Transverse colon (tissue), 4 donors: ENCODE measurements around the gene NDUFS7. TPM values are rescaled to one million over a fixed set of nuclear protein-coding genes. Genes with fewer than 3 reads are reported as not detected.

ENCODE experiments used
- DNase-seq: peaks from one replicate; pipeline ENCODE4 v3.0.0-alpha.2; 2019
- H3K27ac ChIP-seq, 4 donors: fragments of 200-600 bp; sonication (generic); 2 replicates each; pipeline ENCODE4 v1.5.1; 2016 to 2018; ENCODE audit warnings: inconsistent platforms in 4 of 4
- H3K27me3 ChIP-seq: fragments of 200-600 bp; sonication (generic); 2 replicates; pipeline ENCODE4 v1.5.1; 2017; ENCODE audit warnings: inconsistent platforms
- H3K36me3 ChIP-seq, 4 donors: fragments of 200-600 bp; sonication (generic); 2 replicates each; pipeline ENCODE4 v1.5.1; 2017 to 2019; ENCODE audit warnings: inconsistent platforms in 4 of 4
- H3K4me1 ChIP-seq, 4 donors: fragments of 200-600 bp; sonication (generic); 2 replicates each; pipeline ENCODE4 v1.5.1; 2017 to 2020; ENCODE audit warnings: inconsistent platforms in 4 of 4
- H3K4me3 ChIP-seq, 4 donors: fragments of 200-600 bp; sonication (generic); 1 replicate in 1 of 4; 2 replicates in 3 of 4; pipeline versions ENCODE4 v1.5.1 to v1.6.1; 2017 to 2019; ENCODE audit warnings: inconsistent platforms in 4 of 4
- H3K9me3 ChIP-seq, 2 donors: fragments of 200-600 bp; sonication (generic); 2 replicates each; pipeline ENCODE4 v1.5.1; 2017 to 2019; ENCODE audit warnings: inconsistent platforms in 2 of 2
- CTCF ChIP-seq, 5 experiments: fragments of 200-600 bp in 3 of 5; fragments of 450-650 bp in 2 of 5; sonication (generic) in 3 of 5; IDR thresholded peaks; 1 replicate in 2 of 5; 2 replicates in 3 of 5; pipeline ENCODE4 v1.5.1; 2016 to 2017; ENCODE audit warnings: antibody characterized with exemption in 5 of 5, inconsistent platforms in 3 of 5, mild to moderate bottlenecking in 2 of 5, moderate library complexity in 1 of 5
- EP300 ChIP-seq: sonication (generic); formaldehyde crosslinking; IDR thresholded peaks from one replicate; pipeline ENCODE4 v1.6.1; 2017; ENCODE audit warnings: antibody characterized with exemption, low read depth
- POLR2A ChIP-seq: fragments of 450-650 bp; IDR thresholded peaks from one replicate; pipeline ENCODE4 v1.6.1; 2016; ENCODE audit warnings: antibody characterized with exemption, mild to moderate bottlenecking, moderate library complexity
- POLR2AphosphoS5 ChIP-seq, 3 donors: sonication (generic); formaldehyde crosslinking; IDR thresholded peaks; one replicate each; pipeline ENCODE4 v1.6.1; 2016; ENCODE audit warnings: antibody characterized with exemption in 3 of 3
- WGBS, 2 donors: methylation state at CpG; one replicate each; pipeline ENCODE4 v1.1.5; 2018; ENCODE audit warnings: low coverage in 1 of 2; 5-methylcytosine and 5-hydroxymethylcytosine counted together
- in situ Hi-C, 4 donors: fragments of 200-750 bp; cut with MboI; loops; one replicate each; pipeline versions ENCODE4 v1.15.0 to v1.15.1; 2017; ENCODE audit warnings: low sequenced_read_pairs in 3 of 4, low pct_ligation_motif_present in 1 of 4, low pct_unique_long_range_greater_than_20kb in 1 of 4
- intact Hi-C: fragments of 100-400 bp; cut with DNase I; formaldehyde crosslinking; loops from one replicate; pipeline ENCODE4 v1.15.1; 2023; ENCODE audit warnings: low total_unique reads
- total RNA-seq, 4 donors: library from RNA; depleted of rRNA; stranded (reverse); fragments of >200 nt; gene quantifications; one replicate each; pipeline ENCODE4 v1.1.0, GENCODE V29; 2016

Gene NDUFS7
- total RNA-seq, 4 donors from 2014 or later = 32.2 to 196 (median 156) TPM

DNA sequence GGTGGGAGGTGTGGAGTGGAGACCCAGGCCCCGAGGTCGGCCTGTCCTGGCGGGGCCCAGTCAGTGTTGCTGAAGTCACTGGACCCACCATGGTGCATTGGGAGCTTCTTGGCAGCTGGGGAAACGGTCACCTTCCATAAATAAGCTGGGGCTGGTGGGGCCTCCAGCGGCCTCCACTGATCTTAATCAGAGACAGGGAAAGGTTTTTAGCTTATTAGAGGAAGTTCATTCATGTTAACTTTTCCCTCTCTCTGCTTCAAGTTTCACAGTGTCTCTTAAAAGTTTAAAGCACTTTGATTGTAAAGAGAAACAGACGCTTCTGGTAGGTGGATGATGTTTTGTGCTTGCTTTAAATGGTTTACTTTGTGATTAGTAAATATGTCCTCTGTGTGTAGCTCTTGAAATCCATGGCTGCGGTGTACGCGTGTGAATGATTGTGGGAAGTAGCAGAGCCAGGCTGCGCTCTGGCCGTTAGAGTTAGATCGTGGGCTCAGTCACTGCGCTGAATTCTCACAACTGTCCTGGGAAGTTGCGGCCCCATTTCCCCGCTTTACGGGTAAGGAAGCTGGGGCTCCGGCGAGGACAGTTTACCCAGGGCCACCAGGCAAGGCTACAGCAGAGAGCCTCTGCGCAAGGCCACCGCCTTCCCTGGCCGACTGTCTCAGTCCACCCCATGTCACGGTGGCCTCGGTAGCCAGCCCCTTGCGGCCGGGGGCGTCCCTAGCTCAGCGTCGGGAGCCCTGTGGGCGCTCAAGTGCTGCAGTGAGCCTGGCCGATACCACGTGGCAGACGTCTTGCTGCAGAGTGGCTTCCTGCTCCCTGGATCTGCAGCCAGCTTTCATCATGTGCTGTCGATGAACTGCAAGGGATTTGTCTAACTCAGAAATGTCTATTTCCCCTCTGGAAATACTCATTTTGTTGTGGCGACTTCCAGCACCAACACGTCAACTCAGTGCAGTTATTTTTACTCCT is 16.5 kb upstream of the NDUFS7 start:
- intact Hi-C loops (no loop called here), in situ Hi-C loops (no loop called here)
- no peaks in the 10 kb centered on the region for H3K27me3 ChIP-seq
- H3K27ac ChIP-seq = no peak overlapping the region
- peaks cover 0 to 39% (median 18%) of the 10 kb centered on the region in 4 donors for H3K36me3 ChIP-seq
- peaks cover 0 to 5% (median 2%) of the 10 kb centered on the region in 4 donors for H3K4me1 ChIP-seq
- TF ChIP-seq EP300 (no peak), POLR2A (no peak), CTCF (IDR thresholded peaks at IDR 0.05) (no peak), POLR2AphosphoS5 (IDR thresholded peaks at IDR 0.05) (no peak)
- no peak overlapping the region for H3K4me3 ChIP-seq
- no peak for DNase-seq
- 86 to 87% methylated on average over 1 to 35 of the region's 35 CpGs for WGBS, 2 donors
- no peaks in the 10 kb centered on the region for H3K9me3 ChIP-seq

DNA sequence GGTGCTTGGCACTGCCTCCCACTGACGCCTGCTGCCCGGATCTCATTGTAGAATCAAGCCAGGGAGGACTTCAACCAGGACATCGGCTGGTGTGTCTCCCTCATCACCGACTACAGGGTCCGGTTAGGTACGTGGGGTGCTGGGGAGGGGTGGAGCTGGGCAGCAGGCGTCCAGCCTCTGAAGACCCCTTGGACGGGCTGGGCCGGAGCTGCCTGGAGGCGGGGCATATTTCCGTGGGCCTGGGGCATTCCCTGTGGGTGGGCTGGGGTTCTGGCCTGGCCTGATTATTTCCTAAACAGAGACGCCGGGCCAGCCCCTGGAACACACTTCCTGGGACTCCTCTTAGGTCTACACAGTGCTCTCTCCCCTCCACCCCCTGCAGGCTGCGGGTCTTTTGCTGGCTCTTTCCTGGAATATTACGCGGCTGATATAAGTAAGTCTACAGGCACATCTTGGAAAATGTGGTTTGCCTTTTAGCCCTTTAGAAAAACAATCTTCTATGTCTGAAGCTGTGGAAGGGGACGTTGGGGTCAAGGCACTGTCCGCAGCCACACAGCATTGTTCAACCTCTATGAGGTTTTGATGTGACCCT is 14.4 kb upstream of the NDUFS7 start:
- in situ Hi-C loops = no loop called here
- DNase-seq = no peak
- Histone ChIP-seq H3K27ac (no peak overlapping the region), H3K4me1 (peaks cover 0 to 10% (median 0%) of the 10 kb centered on the region in 4 donors), H3K36me3 (peaks cover 0 to 26% (median 11%) of the 10 kb centered on the region in 4 donors), H3K9me3 (no peaks in the 10 kb centered on the region), H3K27me3 (no peaks in the 10 kb centered on the region), H3K4me3 (no peak overlapping the region)
- WGBS, 2 donors = 90 to 100% methylated on average over 2 to 18 of the region's 18 CpGs
- TF ChIP-seq POLR2AphosphoS5 (IDR thresholded peaks at IDR 0.05) (no peak), POLR2A (no peak)
- intact Hi-C loops = no loop called here

GRCh38 chr19:1370579-1371361 is 12.9 kb upstream of the NDUFS7 start:
- peaks cover 0 to 10% (median 0%) of the 10 kb centered on the region in 4 donors for H3K4me1 ChIP-seq
- DNase-seq = no peak
- TF ChIP-seq POLR2AphosphoS5 (IDR thresholded peaks at IDR 0.05) (no peak), EP300 (no peak), POLR2A (no peak), CTCF (IDR thresholded peaks at IDR 0.05) (no peak)
- H3K27ac ChIP-seq = no peak overlapping the region
- no peak overlapping the region for H3K4me3 ChIP-seq
- in situ Hi-C loops (no loop called here), intact Hi-C loops (no loop called here)
- H3K27me3 ChIP-seq = no peaks in the 10 kb centered on the region
- H3K36me3 ChIP-seq = peaks cover 0 to 26% (median 11%) of the 10 kb centered on the region in 4 donors
- WGBS, 2 donors = 94% methylated on average over 43 of the region's 52 CpGs; no CpG with 5 or more reads in 1 of the 2 donors
- no peaks in the 10 kb centered on the region for H3K9me3 ChIP-seq

DNA sequence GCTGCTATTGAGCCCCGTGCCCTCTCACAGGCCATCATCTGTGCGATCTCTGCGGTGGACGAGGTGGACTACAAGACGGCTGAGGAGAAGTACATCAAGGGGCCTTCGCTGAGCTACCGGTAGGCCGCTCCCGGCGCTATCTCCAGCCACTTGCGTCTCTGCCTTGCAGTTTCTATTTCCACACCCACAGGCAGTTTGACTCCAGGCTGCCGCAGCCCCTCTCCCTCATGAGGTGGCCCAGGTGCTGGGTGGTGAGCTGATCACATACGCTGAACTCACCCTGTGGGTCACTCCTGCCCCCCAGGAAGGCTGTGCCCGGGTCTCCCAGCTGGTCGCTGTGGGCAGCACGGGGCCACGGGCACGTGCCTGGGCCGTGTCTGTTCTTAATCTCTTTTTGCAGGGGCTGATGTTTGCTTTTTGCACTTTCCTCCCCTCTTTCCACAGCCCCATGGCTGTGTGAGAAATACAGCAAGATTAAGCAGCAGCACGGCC is 10.6 kb upstream of the NDUFS7 start:
- no peak for DNase-seq
- H3K27ac ChIP-seq = peak overlapping the region; percentile 49 to 61 (median 54)
- peaks cover 0 to 10% (median 0%) of the 10 kb centered on the region in 4 donors for H3K4me1 ChIP-seq
- H3K27me3 ChIP-seq = no peaks in the 10 kb centered on the region
- no peaks in the 10 kb centered on the region for H3K9me3 ChIP-seq
- no peak overlapping the region for H3K4me3 ChIP-seq
- no peak for TF ChIP-seq POLR2A
- no peak for TF ChIP-seq POLR2AphosphoS5 (IDR thresholded peaks at IDR 0.05)
- no peak for TF ChIP-seq CTCF (IDR thresholded peaks at IDR 0.05)
- TF ChIP-seq EP300 = no peak
- in situ Hi-C loops = no loop called here
- intact Hi-C loops = no loop called here
- WGBS, 2 donors = 89 to 100% methylated on average over 3 to 20 of the region's 20 CpGs
- peaks cover 0 to 17% (median 7%) of the 10 kb centered on the region in 4 donors for H3K36me3 ChIP-seq
